ENCODE results near the gene CDADC1.

Gene CDADC1

DNA sequence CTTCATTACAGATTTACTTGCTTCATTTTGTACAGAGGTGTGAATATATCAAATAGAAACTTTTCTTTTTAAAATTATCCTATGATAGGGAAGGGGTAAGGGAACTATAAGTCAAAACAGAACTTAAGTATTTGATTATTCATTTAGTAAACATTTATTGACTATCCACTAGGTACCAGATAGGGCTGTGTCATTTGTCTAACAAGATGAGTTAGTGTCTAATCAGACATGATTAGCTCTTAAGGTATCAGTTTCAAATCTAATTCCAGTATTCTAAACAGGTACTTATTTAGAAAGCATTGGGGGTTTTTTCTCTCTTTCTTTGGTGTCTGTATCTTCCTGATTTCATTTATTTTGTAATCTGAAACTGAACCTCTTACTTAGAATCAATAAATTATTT is 32.2 kb downstream of the CDADC1 start:
- no peaks in the 10 kb centered on the region for H3K9me3 ChIP-seq (ENCODE audit: control insufficient read depth, insufficient read depth, low read length)
- no peaks in the 10 kb centered on the region for H4K20me1 ChIP-seq (ENCODE audit: control insufficient read depth, insufficient read depth, low read depth, low read length)
- no peaks in the 10 kb centered on the region for H3K9me2 ChIP-seq (replicated peaks; ENCODE audit: control insufficient read depth, low read length)
- H3F3A ChIP-seq (ENCODE audit: control insufficient read depth, insufficient read depth) = peaks cover 6% of the 10 kb centered on the region; the same call in 1 of the 2 replicates
- no peaks in the 10 kb centered on the region for H3K79me2 ChIP-seq (ENCODE audit: control insufficient read depth, low read length)
- peaks cover 4% of the 10 kb centered on the region; the same call in 1 of the 2 replicates for H3K36me3 ChIP-seq (ENCODE audit: control insufficient read depth, low read length)
- no peaks in the 10 kb centered on the region for H3K27me3 ChIP-seq (ENCODE audit: control insufficient read depth, low read length)
- H3K4me1 ChIP-seq (ENCODE audit: control insufficient read depth, low read length) = no peaks in the 10 kb centered on the region
- no peak overlapping the region for H3K27ac ChIP-seq (ENCODE audit: low read depth, low read length)
- TF ChIP-seq, protein P1, sequence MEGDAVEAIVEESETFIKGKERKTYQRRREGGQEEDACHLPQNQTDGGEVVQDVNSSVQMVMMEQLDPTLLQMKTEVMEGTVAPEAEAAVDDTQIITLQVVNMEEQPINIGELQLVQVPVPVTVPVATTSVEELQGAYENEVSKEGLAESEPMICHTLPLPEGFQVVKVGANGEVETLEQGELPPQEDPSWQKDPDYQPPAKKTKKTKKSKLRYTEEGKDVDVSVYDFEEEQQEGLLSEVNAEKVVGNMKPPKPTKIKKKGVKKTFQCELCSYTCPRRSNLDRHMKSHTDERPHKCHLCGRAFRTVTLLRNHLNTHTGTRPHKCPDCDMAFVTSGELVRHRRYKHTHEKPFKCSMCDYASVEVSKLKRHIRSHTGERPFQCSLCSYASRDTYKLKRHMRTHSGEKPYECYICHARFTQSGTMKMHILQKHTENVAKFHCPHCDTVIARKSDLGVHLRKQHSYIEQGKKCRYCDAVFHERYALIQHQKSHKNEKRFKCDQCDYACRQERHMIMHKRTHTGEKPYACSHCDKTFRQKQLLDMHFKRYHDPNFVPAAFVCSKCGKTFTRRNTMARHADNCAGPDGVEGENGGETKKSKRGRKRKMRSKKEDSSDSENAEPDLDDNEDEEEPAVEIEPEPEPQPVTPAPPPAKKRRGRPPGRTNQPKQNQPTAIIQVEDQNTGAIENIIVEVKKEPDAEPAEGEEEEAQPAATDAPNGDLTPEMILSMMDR (IDR thresholded peaks at IDR 0.05; ENCODE audit: low read depth, low read length, poor library complexity, severe bottlenecking) = no peak
- TF ChIP-seq EZH2phosphoT487 (IDR thresholded peaks at IDR 0.05; ENCODE audit: borderline replicate concordance, low read length) = no peak
- H3K4me2 ChIP-seq (ENCODE audit: low read length) = no peak overlapping the region
- H3K4me3 ChIP-seq (ENCODE audit: low read length) = no peak overlapping the region

DNA sequence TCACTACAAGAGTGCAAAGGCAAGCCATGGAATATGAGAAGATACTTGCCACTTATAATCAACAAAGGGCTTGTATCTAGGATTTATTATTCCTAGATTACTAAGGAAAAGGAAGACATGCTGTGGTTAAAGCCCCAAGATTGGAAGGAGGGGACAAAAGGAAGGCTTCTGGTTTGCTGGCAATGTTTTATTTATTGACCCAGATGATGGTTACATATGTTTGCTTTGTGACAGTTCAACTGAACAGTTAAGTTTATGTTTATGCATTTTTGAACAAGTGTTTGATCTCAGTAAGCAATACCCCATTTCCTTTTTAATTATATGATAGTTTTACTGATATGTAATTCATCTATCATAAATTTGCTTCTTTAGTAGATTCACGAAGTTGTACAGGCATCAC is 40.3 kb downstream of the CDADC1 start:
- H3K27ac ChIP-seq (ENCODE audit: low read depth, low read length) = no peak overlapping the region
- H3K36me3 ChIP-seq (ENCODE audit: control insufficient read depth, low read length) = no peaks in the 10 kb centered on the region
- H3K9me3 ChIP-seq (ENCODE audit: control insufficient read depth, insufficient read depth, low read length) = no peaks in the 10 kb centered on the region
- peaks cover 7% of the 10 kb centered on the region for H3F3A ChIP-seq (ENCODE audit: control insufficient read depth, insufficient read depth)
- H3K9me2 ChIP-seq (replicated peaks; ENCODE audit: control insufficient read depth, low read length) = no peaks in the 10 kb centered on the region
- H3K79me2 ChIP-seq (ENCODE audit: control insufficient read depth, low read length) = no peaks in the 10 kb centered on the region
- no peak for TF ChIP-seq EZH2phosphoT487 (IDR thresholded peaks at IDR 0.05; ENCODE audit: borderline replicate concordance, low read length)
- TF ChIP-seq, protein P1 (IDR thresholded peaks at IDR 0.05; ENCODE audit: low read depth, low read length, poor library complexity, severe bottlenecking) = no peak
- no peak overlapping the region for H3K4me3 ChIP-seq (ENCODE audit: low read length)
- H4K20me1 ChIP-seq (ENCODE audit: control insufficient read depth, insufficient read depth, low read depth, low read length) = no peaks in the 10 kb centered on the region
- H3K4me1 ChIP-seq (ENCODE audit: control insufficient read depth, low read length) = peaks cover 7% of the 10 kb centered on the region
- H3K4me2 ChIP-seq (ENCODE audit: low read length) = no peak overlapping the region
- no peaks in the 10 kb centered on the region for H3K27me3 ChIP-seq (ENCODE audit: control insufficient read depth, low read length)

DNA sequence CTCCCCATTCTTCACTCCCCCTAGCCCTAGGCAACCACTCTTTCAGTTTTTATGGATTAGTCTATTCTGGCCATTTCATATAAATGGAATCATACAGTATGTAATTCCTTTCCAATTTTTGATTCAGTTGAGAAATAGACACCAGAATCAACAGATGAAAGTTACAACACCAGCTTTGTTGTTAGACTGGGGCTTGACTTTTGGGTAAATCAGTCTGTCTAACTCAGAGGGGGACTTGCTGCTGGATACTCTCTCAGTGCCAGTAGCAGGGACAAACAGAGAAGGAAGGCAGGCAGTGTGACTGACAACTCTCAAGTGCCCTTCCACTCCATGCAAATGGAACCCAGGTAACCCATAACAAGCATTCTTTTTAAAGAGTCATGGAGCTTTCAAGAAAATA is 40.7 kb downstream of the CDADC1 start:
- H3K79me2 ChIP-seq (ENCODE audit: control insufficient read depth, low read length) = no peaks in the 10 kb centered on the region
- peaks cover 7% of the 10 kb centered on the region for H3F3A ChIP-seq (ENCODE audit: control insufficient read depth, insufficient read depth)
- no peak overlapping the region for H3K27ac ChIP-seq (ENCODE audit: low read depth, low read length)
- TF ChIP-seq EZH2phosphoT487 (IDR thresholded peaks at IDR 0.05; ENCODE audit: borderline replicate concordance, low read length) = no peak
- TF ChIP-seq, protein P1 (IDR thresholded peaks at IDR 0.05; ENCODE audit: low read depth, low read length, poor library complexity, severe bottlenecking) = no peak
- H3K27me3 ChIP-seq (ENCODE audit: control insufficient read depth, low read length) = no peaks in the 10 kb centered on the region
- no peak overlapping the region for H3K4me2 ChIP-seq (ENCODE audit: low read length)
- H4K20me1 ChIP-seq (ENCODE audit: control insufficient read depth, insufficient read depth, low read depth, low read length) = no peaks in the 10 kb centered on the region
- no peaks in the 10 kb centered on the region for H3K9me2 ChIP-seq (replicated peaks; ENCODE audit: control insufficient read depth, low read length)
- H3K4me3 ChIP-seq (ENCODE audit: low read length) = no peak overlapping the region
- peaks cover 12% of the 10 kb centered on the region for H3K4me1 ChIP-seq (ENCODE audit: control insufficient read depth, low read length)
- H3K36me3 ChIP-seq (ENCODE audit: control insufficient read depth, low read length) = no peaks in the 10 kb centered on the region
- no peaks in the 10 kb centered on the region for H3K9me3 ChIP-seq (ENCODE audit: control insufficient read depth, insufficient read depth, low read length)

Measured in DOHH2 (cell line).